HG02852 (cell line): ENCODE data around the gene CFAP45.

Experiments used
- ATAC-seq: cut with Tn5 transposase; IDR thresholded peaks from one replicate; pipeline ENCODE4 v1.9.1; 2021; ENCODE audit warnings: mild to moderate bottlenecking, moderate library complexity; ENCODE audit not compliant: unreplicated experiment

Gene CFAP45

GRCh38 chr1:159880430-159880829, 19.5 kb downstream of the CFAP45 start:
- no peak for ATAC-seq

- ATAC-seq = no peak
These were observed 20.0 kb downstream of the CFAP45 start for GRCh38 chr1:159879977-159880376.

GRCh38 chr1:159879136-159879535, 20.8 kb downstream of the CFAP45 start:
- no peak for ATAC-seq

GRCh38 chr1:159877695-159878444, 22.1 kb downstream of the CFAP45 start:
- ATAC-seq = no peak

GRCh38 chr1:159873530-159874143, 26.3 kb downstream of the CFAP45 start:
- ATAC-seq = no peak

GRCh38 chr1:159872891-159873290, 27.1 kb downstream of the CFAP45 start:
- no peak for ATAC-seq

GRCh38 chr1:159870704-159871103, 29.3 kb downstream of the CFAP45 start:
- ATAC-seq = no peak

- ATAC-seq = no peak
These were observed 30.4 kb downstream of the CFAP45 start for GRCh38 chr1:159869607-159870006.

GRCh38 chr1:159869173-159869572, 30.8 kb downstream of the CFAP45 start:
- no peak for ATAC-seq

GRCh38 chr1:159868766-159869165, 31.2 kb downstream of the CFAP45 start:
- ATAC-seq = no peak

- no peak for ATAC-seq
These were observed 32.3 kb downstream of the CFAP45 start for GRCh38 chr1:159867664-159868026.

- ATAC-seq = no peak
These were observed 32.9 kb downstream of the CFAP45 start for GRCh38 chr1:159866905-159867663.

- no peak for ATAC-seq
These were observed 33.9 kb downstream of the CFAP45 start for GRCh38 chr1:159866066-159866465.

- no peak for ATAC-seq
These were observed 35.7 kb downstream of the CFAP45 start for GRCh38 chr1:159864262-159864661.

GRCh38 chr1:159862557-159862956, 37.4 kb downstream of the CFAP45 start, which contains the start of gene VSIG8:
Gene VSIG8 (minus strand): TSS chr1:159862657. CDS start chr1:159862521, 136 bp downstream.
- no peak for ATAC-seq

GRCh38 chr1:159862031-159862430, 37.9 kb downstream of the CFAP45 start:
- no peak for ATAC-seq

- ATAC-seq = no peak
These were observed 38.7 kb downstream of the CFAP45 start for GRCh38 chr1:159861218-159861617.

- no peak for ATAC-seq
These were observed 39.5 kb downstream of the CFAP45 start for GRCh38 chr1:159860456-159860855.

- no peak for ATAC-seq
These were observed 40.1 kb downstream of the CFAP45 start for GRCh38 chr1:159859767-159860322.

- no peak for ATAC-seq
These were observed 42.1 kb downstream of the CFAP45 start for GRCh38 chr1:159857889-159858288.

GRCh38 chr1:159856576-159856975, 43.4 kb downstream of the CFAP45 start:
- ATAC-seq = no peak
